H1 (cell line): ENCODE measurements around the gene CD300C. TPM values are rescaled to one million over a fixed set of nuclear protein-coding genes. Genes with fewer than 3 reads are reported as not detected.

Experiments used
- CTCF ChIA-PET: fragments of 300-600 bp; sonication (Branson Sonifier 250); formaldehyde crosslinking; loops from one replicate; lab custom pipeline; 2021; ENCODE audit not compliant: partially characterized antibody; lab: Charles Lee
- POLR2A ChIA-PET: fragments of 300-600 bp; sonication (Branson Sonifier 250); formaldehyde crosslinking; loops from one replicate; lab custom pipeline; 2021; ENCODE audit warnings: inconsistent platforms; ENCODE audit not compliant: partially characterized antibody; lab: Charles Lee
- DNase-seq, 2 experiments: peaks; one replicate each; pipeline versions ENCODE4 v3.0.0 to v3.0.0-alpha.2; 2010 to 2022; ENCODE audit warnings: low spot score in 2 of 2, low read depth in 1 of 2, mixed read lengths in 1 of 2
- FAIRE-seq: peaks from 2 replicates; lab custom pipeline; 2011; peaks lifted over from hg19 to GRCh38; lab: Jason Lieb, UNC
- H2AFZ ChIP-seq: 2 replicates; pipeline ENCODE4 v1.8.1; 2012; ENCODE audit warnings: low read length, inconsistent platforms
- H2AK5ac ChIP-seq: 2 replicates; pipeline ENCODE4 v1.6.1; 2013; ENCODE audit warnings: low read depth, low read length
- H2BK120ac ChIP-seq: replicated peaks from 2 replicates; pipeline ENCODE3; 2013; ENCODE audit warnings: low read depth, low read length, inconsistent platforms
- H2BK12ac ChIP-seq: 2 replicates; pipeline ENCODE4 v1.6.1; 2013; ENCODE audit warnings: low read depth, low read length
- H2BK15ac ChIP-seq: 2 replicates; pipeline ENCODE4 v1.6.1; 2013; ENCODE audit warnings: low read length
- H2BK20ac ChIP-seq: 2 replicates; pipeline ENCODE4 v1.6.1; 2013; ENCODE audit warnings: low read length
- H2BK5ac ChIP-seq: 2 replicates; pipeline ENCODE4 v1.6.1; 2013; ENCODE audit warnings: low read depth, low read length
- H3K14ac ChIP-seq: 2 replicates; pipeline ENCODE4 v1.6.1; 2013; ENCODE audit warnings: inconsistent platforms; ENCODE audit not compliant: insufficient read length
- H3K18ac ChIP-seq: 2 replicates; pipeline ENCODE4 v1.6.1; 2013; ENCODE audit warnings: low read length; ENCODE audit errors: extremely low read depth
- H3K23ac ChIP-seq: 2 replicates; pipeline ENCODE4 v1.6.1; 2013; ENCODE audit warnings: inconsistent platforms; ENCODE audit not compliant: insufficient read length
- H3K23me2 ChIP-seq: 2 replicates; pipeline ENCODE4 v1.6.1; 2013; ENCODE audit warnings: low read depth, low read length
- H3K27ac ChIP-seq: 2 replicates; pipeline ENCODE4 v1.6.1; 2011; ENCODE audit warnings: low read depth, low read length, inconsistent platforms
- H3K27me3 ChIP-seq, 4 experiments: replicated peaks in 1 of 4; 1 replicate in 1 of 4; 2 replicates in 3 of 4; pipeline versions ENCODE4 v1.6.1 to v1.8.1; 2011 to 2013; ENCODE audit warnings: low read length in 3 of 4, mild to moderate bottlenecking in 3 of 4, inconsistent platforms in 2 of 4, mixed read lengths in 2 of 4, moderate library complexity in 1 of 4; ENCODE audit not compliant: control insufficient read depth in 3 of 4, insufficient read depth in 3 of 4; ENCODE audit errors: extremely low read depth in 1 of 4
- H3K36me3 ChIP-seq, 4 experiments: 2 replicates each; pipeline versions ENCODE4 v1.6.1 to v1.8.1; 2011 to 2013; ENCODE audit warnings: mild to moderate bottlenecking in 4 of 4, low read length in 3 of 4, moderate library complexity in 2 of 4, control low read depth in 1 of 4, inconsistent platforms in 1 of 4; ENCODE audit not compliant: insufficient read depth in 4 of 4, control insufficient read depth in 2 of 4
- H3K4ac ChIP-seq: replicated peaks from 2 replicates; pipeline ENCODE3; 2013; ENCODE audit warnings: low read length, low read depth, mixed read lengths, inconsistent platforms; ENCODE audit not compliant: insufficient read length
- H3K4me1 ChIP-seq, 4 experiments: replicated peaks in 1 of 4; 1 replicate in 1 of 4; 2 replicates in 3 of 4; pipeline versions ENCODE4 v1.6.1 to v1.8.1; 2011 to 2013; ENCODE audit warnings: low read length in 3 of 4, inconsistent platforms in 2 of 4, mixed read lengths in 1 of 4; ENCODE audit not compliant: insufficient read depth in 4 of 4, control insufficient read depth in 3 of 4
- H3K4me2 ChIP-seq, 2 experiments: 2 replicates each; pipeline versions ENCODE4 v1.6.1 to v1.8.1; 2011 to 2013; ENCODE audit warnings: low read depth in 2 of 2, low read length in 2 of 2, control low read depth in 1 of 2, inconsistent platforms in 1 of 2, mild to moderate bottlenecking in 1 of 2; ENCODE audit not compliant: insufficient read depth in 1 of 2
- H3K4me3 ChIP-seq, 4 experiments: fragments of 200-600, 300-600 bp in 1 of 4; sonication (generic), shearing (Covaris generic), sonication (Bioruptor Twin) in 1 of 4; 2 replicates each; pipeline versions ENCODE4 v1.5.1 to v1.8.1; 2011 to 2016; ENCODE audit warnings: low read length in 4 of 4, low read depth in 3 of 4, control low read depth in 2 of 4, inconsistent platforms in 2 of 4, mild to moderate bottlenecking in 2 of 4, mixed read lengths in 1 of 4, moderate library complexity in 1 of 4; ENCODE audit not compliant: insufficient read depth in 2 of 4; ENCODE audit errors: extremely low read depth in 1 of 4
- H3K56ac ChIP-seq: replicated peaks from 2 replicates; pipeline ENCODE3; 2013; ENCODE audit warnings: low read depth, mild to moderate bottlenecking, mixed read lengths, low read length, inconsistent platforms; ENCODE audit not compliant: insufficient read length
- H3K79me1 ChIP-seq: 2 replicates; pipeline ENCODE4 v1.6.1; 2013; ENCODE audit warnings: low read depth, low read length, control low read depth
- H3K79me2 ChIP-seq, 2 experiments: 2 replicates each; pipeline versions ENCODE4 v1.6.1 to v1.8.1; 2012 to 2013; ENCODE audit warnings: low read length in 2 of 2, mild to moderate bottlenecking in 2 of 2, inconsistent platforms in 1 of 2; ENCODE audit not compliant: insufficient read depth in 2 of 2, control insufficient read depth in 1 of 2
- H3K9ac ChIP-seq, 4 experiments: replicated peaks in 1 of 4; 1 replicate in 1 of 4; 2 replicates in 3 of 4; pipeline versions ENCODE4 v1.6.1 to v1.8.1; 2011 to 2013; ENCODE audit warnings: low read depth in 3 of 4, low read length in 3 of 4, control low read depth in 2 of 4, mild to moderate bottlenecking in 2 of 4, moderate library complexity in 2 of 4, inconsistent platforms in 1 of 4; ENCODE audit errors: extremely low read depth in 1 of 4
- H3K9me3 ChIP-seq, 2 experiments: 2 replicates each; pipeline versions ENCODE4 v1.6.1 to v1.8.1; 2012 to 2013; ENCODE audit warnings: mild to moderate bottlenecking in 2 of 2, moderate library complexity in 2 of 2, control low read depth in 1 of 2, inconsistent platforms in 1 of 2, low read depth in 1 of 2, low read length in 1 of 2, mixed read lengths in 1 of 2; ENCODE audit not compliant: insufficient read depth in 2 of 2
- H4K20me1 ChIP-seq, 2 experiments: replicated peaks in 1 of 2; 2 replicates each; pipeline versions ENCODE3 to v1.8.1; 2011 to 2013; ENCODE audit warnings: inconsistent platforms in 2 of 2, low read length in 2 of 2, mild to moderate bottlenecking in 1 of 2; ENCODE audit not compliant: insufficient read depth in 2 of 2, control insufficient read depth in 1 of 2
- H4K5ac ChIP-seq: 2 replicates; pipeline ENCODE4 v1.6.1; 2013; ENCODE audit warnings: low read length, low read depth, mixed read lengths, inconsistent platforms; ENCODE audit not compliant: insufficient read length
- H4K8ac ChIP-seq: 2 replicates; pipeline ENCODE4 v1.8.0; 2013; ENCODE audit warnings: mild to moderate bottlenecking, moderate library complexity, low read length, inconsistent platforms; ENCODE audit not compliant: insufficient read depth; ENCODE audit errors: extremely low read depth
- H4K91ac ChIP-seq: replicated peaks from 2 replicates; pipeline ENCODE3; 2013; ENCODE audit warnings: low read length, mixed read lengths, inconsistent platforms; ENCODE audit not compliant: insufficient read length
- KDM4A ChIP-seq: IDR thresholded peaks from one replicate; pipeline ENCODE4 v1.7.1; 2012; ENCODE audit warnings: low read depth, mild to moderate bottlenecking, moderate library complexity, low read length, inconsistent platforms; ENCODE audit not compliant: severe bottlenecking
- POLR2A ChIP-seq, 2 experiments: IDR thresholded peaks; 1 replicate in 1 of 2; 2 replicates in 1 of 2; pipeline ENCODE4 v1.6.1; 2011; ENCODE audit warnings: low read depth in 2 of 2, low read length in 2 of 2, mild to moderate bottlenecking in 2 of 2; ENCODE audit errors: control extremely low read depth in 1 of 2
- TAF7 ChIP-seq: optimal IDR thresholded peaks from 2 replicates; pipeline ENCODE3; 2011; ENCODE audit warnings: low read depth, mild to moderate bottlenecking, inconsistent platforms, low read length, moderate library complexity, borderline replicate concordance
- WGBS, 2 experiments: shearing (Covaris generic) in 1 of 2; methylation state at CpG; one replicate each; pipeline versions ENCODE4 v1.1.6 to v1.1.7; 2013 to 2015; ENCODE audit warnings: low lambda C conversion rate in 2 of 2, mixed read lengths in 2 of 2, inconsistent platforms in 1 of 2, low coverage in 1 of 2, missing lambda C conversion rate in 1 of 2; ENCODE audit not compliant: insufficient replicate concordance in 2 of 2, insufficient coverage in 1 of 2, insufficient read length in 1 of 2; ENCODE audit errors: extremely low coverage in 1 of 2, missing lambda C conversion rate in 1 of 2; 5-methylcytosine and 5-hydroxymethylcytosine counted together
- polyA plus RNA-seq, 7 experiments: library from polyadenylated mRNA; depleted of rRNA in 3 of 7; stranded (reverse) in 5 of 7; unstranded in 2 of 7; fragments of >200 nt in 5 of 7; fragments of 200-250 nt in 2 of 7; gene quantifications; 1 replicate in 5 of 7; 2 replicates in 1 of 7; 4 replicates in 1 of 7; pipeline versions ENCODE4 v1.2.1 to v1.2.3, GENCODE V29; 2011 to 2013; ENCODE audit warnings: missing spikeins in 2 of 7, mixed read lengths in 2 of 7
- total RNA-seq: library from RNA; stranded (reverse); fragmentation: NEBNext Ultra II Directional; extraction: Animal tissue kit (Norgen Biotek cat#: 25700); gene quantifications from 2 replicates; pipeline ENCODE4 v1.2.1, GENCODE V29; 2021

CD300C gene
- total and polyA plus RNA-seq, 2 of the 8 experiments (the other 6 are each of a cell fraction or from before 2014, with no cell fraction given), result not detected

- Histone ChIP-seq H4K8ac (no peak overlapping the region), H3K4ac (no peak overlapping the region), H2AFZ (no peak overlapping the region), H2BK120ac (no peak overlapping the region), H4K5ac (no peak overlapping the region), H3K4me1 (no peaks in the 10 kb centered on the region), H2BK12ac (no peak overlapping the region), H3K79me1 (no peaks in the 10 kb centered on the region; the same call in 1 of the 2 replicates), H3K14ac (no peak overlapping the region)
- POLR2A ChIA-PET, result no interaction called here
- WGBS, 2 experiments, result 86% methylated on average over 7 of the region's 7 CpGs; no CpG with 5 or more reads in 1 of the 2 experiments
- no peak for TF ChIP-seq KDM4A
- TF ChIP-seq POLR2A (IDR thresholded peaks at IDR 0.05; ENCODE audit: control extremely low read depth in 1 of 2, low read depth in 2 of 2, low read length in 2 of 2), result no peak
- TF ChIP-seq TAF7, result no peak
- TF ChIP-seq, all 59 proteins: peak for 0
- CTCF ChIA-PET, result interaction anchor here (0.9 to 2.0 kb wide), 2 partner anchors 17 to 184 kb away, joined by 3 to 6 read pairs; partner anchors contain the start of gene CD300H
- Histone ChIP-seq H3K27me3 (peaks cover 0 to 2% (median 0%) of the 10 kb centered on the region in 4 experiments; a peak in 1 of 7 replicates), H2AK5ac (no peak overlapping the region), H3K56ac (no peak overlapping the region), H2BK15ac (no peak overlapping the region), H3K18ac (no peak overlapping the region), H3K36me3 (no peaks in the 10 kb centered on the region), H3K4me2 (no peak overlapping the region), H4K20me1 (peaks cover 0 to 4% of the 10 kb centered on the region in 2 experiments), H3K23ac (no peak overlapping the region), H4K91ac (no peak overlapping the region), H3K27ac (no peak overlapping the region), H2BK5ac (no peak overlapping the region), H3K23me2 (0 out of 2 replicates have a peak, but pooled peaks cover 2% of the 10 kb centered on the region), H3K9me3 (no peaks in the 10 kb centered on the region), H2BK20ac (no peak overlapping the region), H3K9ac (no peak overlapping the region), H3K4me3 (no peak overlapping the region), H3K79me2 (no peaks in the 10 kb centered on the region)
- FAIRE-seq (no peak), DNase-seq (no peak)
These were observed 3.4 kb upstream of the CD300C start for GRCh38 chr17:74549343-74549742.
